Liver (tissue), 9 donors: ENCODE measurements around the gene PAX8. TPM values are rescaled to one million over a fixed set of nuclear protein-coding genes. Genes with fewer than 3 reads are reported as not detected.

ENCODE experiments used
- DNase-seq: peaks from one replicate; pipeline ENCODE4 v3.0.0-alpha.2; 2017; ENCODE audit warnings: low spot score
- H3K27ac ChIP-seq, 2 donors: one replicate each; pipeline ENCODE4 v1.7.0; 2013; ENCODE audit warnings: inconsistent platforms in 2 of 2, low read length in 2 of 2, control low read depth in 1 of 2, low read depth in 1 of 2, mild to moderate bottlenecking in 1 of 2
- H3K27me3 ChIP-seq, 4 donors: one replicate each; pipeline versions ENCODE4 v1.6.1 to v1.7.0; 2013; ENCODE audit warnings: low read length in 3 of 4, inconsistent platforms in 1 of 4, mild to moderate bottlenecking in 1 of 4, moderate library complexity in 1 of 4; ENCODE audit not compliant: control insufficient read depth in 4 of 4, insufficient read depth in 4 of 4
- H3K36me3 ChIP-seq, 4 donors: one replicate each; pipeline versions ENCODE4 v1.6.1 to v1.7.0; 2013; ENCODE audit warnings: low read length in 3 of 4, mild to moderate bottlenecking in 3 of 4, low read depth in 1 of 4, moderate library complexity in 1 of 4; ENCODE audit not compliant: control insufficient read depth in 4 of 4, insufficient read depth in 3 of 4
- H3K4me1 ChIP-seq, 4 donors: one replicate each; pipeline versions ENCODE4 v1.6.1 to v1.7.0; 2013; ENCODE audit warnings: low read length in 3 of 4, mild to moderate bottlenecking in 3 of 4, moderate library complexity in 1 of 4; ENCODE audit not compliant: control insufficient read depth in 4 of 4, insufficient read depth in 4 of 4
- H3K4me3 ChIP-seq, 3 donors: one replicate each; pipeline versions ENCODE4 v1.6.1 to v1.7.0; 2013; ENCODE audit warnings: low read length in 3 of 3, control low read depth in 1 of 3, low read depth in 1 of 3, mild to moderate bottlenecking in 1 of 3
- H3K9ac ChIP-seq, 2 donors: one replicate each; pipeline ENCODE4 v1.7.0; 2013; ENCODE audit warnings: low read length in 2 of 2, mild to moderate bottlenecking in 2 of 2, moderate library complexity in 2 of 2, control low read depth in 1 of 2, low read depth in 1 of 2
- H3K9me3 ChIP-seq, 4 donors: one replicate each; pipeline versions ENCODE4 v1.6.1 to v1.7.0; 2013; ENCODE audit warnings: low read length in 3 of 4; ENCODE audit not compliant: control insufficient read depth in 4 of 4
- EGR1 ChIP-seq, 2 donors: IDR thresholded peaks; 2 replicates each; pipeline ENCODE4 v1.6.1; 2016 to 2018; ENCODE audit warnings: antibody characterized with exemption in 2 of 2, low read depth in 2 of 2
- FOXA1 ChIP-seq: IDR thresholded peaks from 2 replicates; pipeline ENCODE4 v1.6.1; 2016; ENCODE audit warnings: antibody characterized with exemption
- FOXA2 ChIP-seq: IDR thresholded peaks from 2 replicates; pipeline ENCODE4 v1.6.1; 2016; ENCODE audit warnings: antibody characterized with exemption
- GABPA ChIP-seq, 2 donors: IDR thresholded peaks in 1 of 2; conservative IDR thresholded peaks in 1 of 2; 2 replicates each; pipeline ENCODE4 v1.6.1; 2016; ENCODE audit warnings: antibody characterized with exemption in 2 of 2, mild to moderate bottlenecking in 1 of 2, moderate library complexity in 1 of 2
- HNF4A ChIP-seq, 2 donors: conservative IDR thresholded peaks; 2 replicates each; pipeline ENCODE4 v1.6.1; 2016; ENCODE audit warnings: antibody characterized with exemption in 2 of 2, mild to moderate bottlenecking in 2 of 2
- HNF4G ChIP-seq: IDR thresholded peaks from 2 replicates; pipeline ENCODE4 v1.6.1; 2016; ENCODE audit warnings: antibody characterized with exemption
- JUND ChIP-seq, 2 donors: IDR thresholded peaks; 2 replicates each; pipeline ENCODE4 v1.6.1; 2016; ENCODE audit warnings: antibody characterized with exemption in 2 of 2
- NR2F2 ChIP-seq: IDR thresholded peaks from 2 replicates; pipeline ENCODE4 v1.6.1; 2016; ENCODE audit warnings: antibody characterized with exemption
- RAD21 ChIP-seq, 2 donors: IDR thresholded peaks; 2 replicates each; pipeline ENCODE4 v1.6.1; 2016; ENCODE audit warnings: antibody characterized with exemption in 2 of 2, mild to moderate bottlenecking in 2 of 2
- RXRA ChIP-seq, 2 donors: IDR thresholded peaks; 2 replicates each; pipeline ENCODE4 v1.6.1; 2017 to 2018; ENCODE audit warnings: antibody characterized with exemption in 2 of 2, mild to moderate bottlenecking in 1 of 2
- SP1 ChIP-seq: IDR thresholded peaks from 2 replicates; pipeline ENCODE4 v1.6.1; 2018; ENCODE audit warnings: antibody characterized with exemption, mild to moderate bottlenecking
- TAF1 ChIP-seq: conservative IDR thresholded peaks from 2 replicates; pipeline ENCODE4 v1.6.1; 2016; ENCODE audit warnings: antibody characterized with exemption, mild to moderate bottlenecking
- YY1 ChIP-seq: IDR thresholded peaks from 2 replicates; pipeline ENCODE4 v1.6.1; 2016; ENCODE audit warnings: antibody characterized with exemption, mild to moderate bottlenecking
- WGBS: extraction: QIAGEN DNeasy Blood & Tissue Kit; methylation state at CpG from one replicate; pipeline ENCODE4 v1.1.7; 2013; 5-methylcytosine and 5-hydroxymethylcytosine counted together
- polyA plus RNA-seq, 2 donors: library from polyadenylated mRNA; stranded (reverse) in 1 of 2; unstranded in 1 of 2; fragments of 200-250 nt in 1 of 2; fragments of >200 nt in 1 of 2; fragmentation: Nextera tagmentation in 1 of 2; extraction: Ambion mirVana in 1 of 2; gene quantifications; one replicate each; pipeline versions ENCODE4 v1.2.1 to v1.2.3, GENCODE V29; 2013 to 2015
- total RNA-seq, 2 donors: library from RNA; depleted of rRNA; stranded (reverse); fragments of >200 nt; gene quantifications; one replicate each; pipeline ENCODE4 v1.2.3, GENCODE V29; 2014
- TF ChIP-seq, protein P1 (sequence below): IDR thresholded peaks from 2 replicates; pipeline ENCODE4 v1.6.1; 2016; ENCODE audit warnings: antibody characterized with exemption
- TF ChIP-seq, protein P2 (sequence below): IDR thresholded peaks from 2 replicates; pipeline ENCODE4 v1.6.1; 2016; ENCODE audit warnings: antibody characterized with exemption
- TF ChIP-seq, protein P3 (sequence below): fragments of 150-350 bp; IDR thresholded peaks from 2 replicates; pipeline ENCODE4 v1.5.1; 2017; ENCODE audit warnings: improper control_type of control experiment, low read depth, low read length; ENCODE audit not compliant: missing input control
- TF ChIP-seq, protein P4 (sequence below): IDR thresholded peaks from 2 replicates; pipeline ENCODE4 v1.6.1; 2016; ENCODE audit warnings: antibody characterized with exemption
- TF ChIP-seq, protein P5 (sequence below): IDR thresholded peaks from 2 replicates; pipeline ENCODE4 v1.6.1; 2016; ENCODE audit warnings: antibody characterized with exemption, mild to moderate bottlenecking
- donor health status: healthy.
- donor health status: healthy.
- donor health status: healthy.
- donor health status: healthy.
- donor health status: healthy.

PAX8 gene
- total and polyA plus RNA-seq, 4 donors = 0.09 to 0.85 (median 0.33) TPM

DNA sequence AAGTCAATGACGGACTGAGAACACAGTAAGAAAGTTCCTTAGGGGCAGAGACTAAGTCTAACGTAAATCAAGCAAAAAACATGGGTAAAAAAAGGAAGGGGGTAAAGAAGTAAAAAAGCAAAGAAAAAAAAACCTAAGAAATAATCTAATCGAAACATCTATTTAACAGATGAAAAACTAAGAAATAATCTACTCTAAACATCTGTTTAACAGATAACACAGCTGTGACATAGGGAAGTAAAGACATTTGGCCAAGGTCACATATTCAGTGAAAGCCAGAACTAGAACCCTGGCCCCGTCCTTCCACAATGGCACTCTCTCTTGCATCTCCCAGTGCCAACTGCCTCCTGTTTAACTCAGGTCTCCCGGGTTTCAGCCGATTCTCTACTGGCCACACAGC lies 56.9 kb downstream of the PAX8 start:
- no peaks in the 10 kb centered on the region for H3K36me3 ChIP-seq
- TF ChIP-seq GABPA (IDR thresholded peaks at IDR 0.05 in 1 of 2, conservative IDR thresholded peaks at IDR 0.05 in 1 of 2) (no peak), JUND (IDR thresholded peaks at IDR 0.05) (no peak), FOXA1 (no peak), HNF4G (no peak), TAF1 (no peak), SP1 (no peak), EGR1 (IDR thresholded peaks at IDR 0.05; ENCODE audit: low read depth in 2 of 2) (no peak)
- TF ChIP-seq, protein P1, sequence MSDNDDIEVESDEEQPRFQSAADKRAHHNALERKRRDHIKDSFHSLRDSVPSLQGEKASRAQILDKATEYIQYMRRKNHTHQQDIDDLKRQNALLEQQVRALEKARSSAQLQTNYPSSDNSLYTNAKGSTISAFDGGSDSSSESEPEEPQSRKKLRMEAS = no peak
- TF ChIP-seq, protein P2, sequence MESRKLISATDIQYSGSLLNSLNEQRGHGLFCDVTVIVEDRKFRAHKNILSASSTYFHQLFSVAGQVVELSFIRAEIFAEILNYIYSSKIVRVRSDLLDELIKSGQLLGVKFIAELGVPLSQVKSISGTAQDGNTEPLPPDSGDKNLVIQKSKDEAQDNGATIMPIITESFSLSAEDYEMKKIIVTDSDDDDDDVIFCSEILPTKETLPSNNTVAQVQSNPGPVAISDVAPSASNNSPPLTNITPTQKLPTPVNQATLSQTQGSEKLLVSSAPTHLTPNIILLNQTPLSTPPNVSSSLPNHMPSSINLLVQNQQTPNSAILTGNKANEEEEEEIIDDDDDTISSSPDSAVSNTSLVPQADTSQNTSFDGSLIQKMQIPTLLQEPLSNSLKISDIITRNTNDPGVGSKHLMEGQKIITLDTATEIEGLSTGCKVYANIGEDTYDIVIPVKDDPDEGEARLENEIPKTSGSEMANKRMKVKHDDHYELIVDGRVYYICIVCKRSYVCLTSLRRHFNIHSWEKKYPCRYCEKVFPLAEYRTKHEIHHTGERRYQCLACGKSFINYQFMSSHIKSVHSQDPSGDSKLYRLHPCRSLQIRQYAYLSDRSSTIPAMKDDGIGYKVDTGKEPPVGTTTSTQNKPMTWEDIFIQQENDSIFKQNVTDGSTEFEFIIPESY = no peak
- TF ChIP-seq, protein P3, sequence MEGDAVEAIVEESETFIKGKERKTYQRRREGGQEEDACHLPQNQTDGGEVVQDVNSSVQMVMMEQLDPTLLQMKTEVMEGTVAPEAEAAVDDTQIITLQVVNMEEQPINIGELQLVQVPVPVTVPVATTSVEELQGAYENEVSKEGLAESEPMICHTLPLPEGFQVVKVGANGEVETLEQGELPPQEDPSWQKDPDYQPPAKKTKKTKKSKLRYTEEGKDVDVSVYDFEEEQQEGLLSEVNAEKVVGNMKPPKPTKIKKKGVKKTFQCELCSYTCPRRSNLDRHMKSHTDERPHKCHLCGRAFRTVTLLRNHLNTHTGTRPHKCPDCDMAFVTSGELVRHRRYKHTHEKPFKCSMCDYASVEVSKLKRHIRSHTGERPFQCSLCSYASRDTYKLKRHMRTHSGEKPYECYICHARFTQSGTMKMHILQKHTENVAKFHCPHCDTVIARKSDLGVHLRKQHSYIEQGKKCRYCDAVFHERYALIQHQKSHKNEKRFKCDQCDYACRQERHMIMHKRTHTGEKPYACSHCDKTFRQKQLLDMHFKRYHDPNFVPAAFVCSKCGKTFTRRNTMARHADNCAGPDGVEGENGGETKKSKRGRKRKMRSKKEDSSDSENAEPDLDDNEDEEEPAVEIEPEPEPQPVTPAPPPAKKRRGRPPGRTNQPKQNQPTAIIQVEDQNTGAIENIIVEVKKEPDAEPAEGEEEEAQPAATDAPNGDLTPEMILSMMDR = no peak
- peaks cover 17 to 29% (median 25%) of the 10 kb centered on the region in 4 donors for H3K4me1 ChIP-seq
- no peak overlapping the region for H3K4me3 ChIP-seq
- DNase-seq = no peak
- no peak overlapping the region for H3K27ac ChIP-seq
- 89% methylated on average over 6 of the region's 6 CpGs for WGBS
- no peaks in the 10 kb centered on the region for H3K27me3 ChIP-seq
- H3K9ac ChIP-seq = no peak overlapping the region
- no peaks in the 10 kb centered on the region for H3K9me3 ChIP-seq

DNA sequence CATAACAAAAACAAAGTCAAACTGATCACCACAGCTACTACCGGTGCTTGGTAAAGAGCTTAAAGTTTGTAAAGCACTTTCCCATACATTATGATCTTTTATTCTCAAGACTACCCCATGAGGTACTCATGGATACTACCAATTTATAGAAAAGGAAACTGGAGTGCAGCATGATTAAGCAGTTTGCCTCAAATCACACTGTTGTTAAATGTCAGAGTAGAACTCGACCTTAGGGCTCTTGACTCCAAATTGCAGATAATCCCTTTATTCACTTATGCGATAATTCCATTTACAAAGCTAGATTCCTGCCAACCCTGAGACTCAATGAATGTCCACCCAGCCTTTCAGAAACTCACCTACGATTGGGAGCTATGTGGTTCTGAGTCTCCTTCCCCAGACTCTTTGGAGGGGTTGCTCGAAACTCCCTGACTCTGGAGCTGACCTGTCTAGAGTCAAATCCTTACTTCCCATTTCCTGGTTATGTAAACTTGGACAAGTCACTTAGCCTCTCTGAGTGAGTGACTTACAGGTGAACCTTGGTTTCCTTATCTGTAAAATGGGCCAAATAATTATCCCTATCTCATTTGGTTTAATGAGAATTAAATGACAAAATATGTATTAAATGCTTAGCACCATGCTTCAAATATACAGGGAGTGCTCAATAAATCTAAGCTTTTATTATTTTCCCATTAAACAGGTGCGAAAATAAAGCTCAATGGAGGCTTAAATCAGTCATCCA lies 57.6 kb downstream of the PAX8 start:
- H3K9me3 ChIP-seq = no peaks in the 10 kb centered on the region
- H3K36me3 ChIP-seq = no peaks in the 10 kb centered on the region
- no peak for DNase-seq
- no peak overlapping the region for H3K27ac ChIP-seq
- H3K27me3 ChIP-seq = no peaks in the 10 kb centered on the region
- no peak overlapping the region for H3K9ac ChIP-seq
- H3K4me1 ChIP-seq = peaks cover 17 to 29% (median 25%) of the 10 kb centered on the region in 4 donors
- WGBS = 86% methylated on average over 6 of the region's 6 CpGs
- H3K4me3 ChIP-seq = no peak overlapping the region
- TF ChIP-seq GABPA (IDR thresholded peaks at IDR 0.05 in 1 of 2, conservative IDR thresholded peaks at IDR 0.05 in 1 of 2) (no peak), RAD21 (IDR thresholded peaks at IDR 0.05) (peak in 1 of 2 donors; percentile 6), SP1 (peak; percentile 65), EGR1 (IDR thresholded peaks at IDR 0.05; ENCODE audit: low read depth in 2 of 2) (no peak), HNF4G (peak; percentile 8), FOXA1 (no peak), TAF1 (no peak), FOXA2 (no peak), YY1 (no peak), NR2F2 (peak; percentile 16), RXRA (IDR thresholded peaks at IDR 0.05) (peak; percentile 24 to 93), HNF4A (conservative IDR thresholded peaks at IDR 0.05) (peak in 1 of 2 donors; percentile 51), JUND (IDR thresholded peaks at IDR 0.05) (no peak)
- TF ChIP-seq, protein P2 = no peak
- TF ChIP-seq, protein P3 = no peak
- TF ChIP-seq, protein P4, sequence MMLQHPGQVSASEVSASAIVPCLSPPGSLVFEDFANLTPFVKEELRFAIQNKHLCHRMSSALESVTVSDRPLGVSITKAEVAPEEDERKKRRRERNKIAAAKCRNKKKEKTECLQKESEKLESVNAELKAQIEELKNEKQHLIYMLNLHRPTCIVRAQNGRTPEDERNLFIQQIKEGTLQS = no peak
- TF ChIP-seq, protein P5, sequence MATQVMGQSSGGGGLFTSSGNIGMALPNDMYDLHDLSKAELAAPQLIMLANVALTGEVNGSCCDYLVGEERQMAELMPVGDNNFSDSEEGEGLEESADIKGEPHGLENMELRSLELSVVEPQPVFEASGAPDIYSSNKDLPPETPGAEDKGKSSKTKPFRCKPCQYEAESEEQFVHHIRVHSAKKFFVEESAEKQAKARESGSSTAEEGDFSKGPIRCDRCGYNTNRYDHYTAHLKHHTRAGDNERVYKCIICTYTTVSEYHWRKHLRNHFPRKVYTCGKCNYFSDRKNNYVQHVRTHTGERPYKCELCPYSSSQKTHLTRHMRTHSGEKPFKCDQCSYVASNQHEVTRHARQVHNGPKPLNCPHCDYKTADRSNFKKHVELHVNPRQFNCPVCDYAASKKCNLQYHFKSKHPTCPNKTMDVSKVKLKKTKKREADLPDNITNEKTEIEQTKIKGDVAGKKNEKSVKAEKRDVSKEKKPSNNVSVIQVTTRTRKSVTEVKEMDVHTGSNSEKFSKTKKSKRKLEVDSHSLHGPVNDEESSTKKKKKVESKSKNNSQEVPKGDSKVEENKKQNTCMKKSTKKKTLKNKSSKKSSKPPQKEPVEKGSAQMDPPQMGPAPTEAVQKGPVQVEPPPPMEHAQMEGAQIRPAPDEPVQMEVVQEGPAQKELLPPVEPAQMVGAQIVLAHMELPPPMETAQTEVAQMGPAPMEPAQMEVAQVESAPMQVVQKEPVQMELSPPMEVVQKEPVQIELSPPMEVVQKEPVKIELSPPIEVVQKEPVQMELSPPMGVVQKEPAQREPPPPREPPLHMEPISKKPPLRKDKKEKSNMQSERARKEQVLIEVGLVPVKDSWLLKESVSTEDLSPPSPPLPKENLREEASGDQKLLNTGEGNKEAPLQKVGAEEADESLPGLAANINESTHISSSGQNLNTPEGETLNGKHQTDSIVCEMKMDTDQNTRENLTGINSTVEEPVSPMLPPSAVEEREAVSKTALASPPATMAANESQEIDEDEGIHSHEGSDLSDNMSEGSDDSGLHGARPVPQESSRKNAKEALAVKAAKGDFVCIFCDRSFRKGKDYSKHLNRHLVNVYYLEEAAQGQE = no peak
- TF ChIP-seq, protein P1 = no peak
